Stimulated activated naive CD8-positive, alpha-beta T cell treated with anti-CD3 and anti-CD28 coated beads, Interleukin-15, Interleukin-2, amounts not matched to agents 100 ng/mL and 50 ng/mL, for 24 hours (primary cell): ENCODE results near the gene PHC1.
A peak's percentile ranks its signal among the peaks of the same experiment; 100 is the strongest.
"Not testable (repeated sequence)": the region's sequence is repeated elsewhere in the genome, so short reads cannot be mapped to it uniquely, and the experiment has no call there.

Experiments
- H3K27ac Mint-ChIP-seq: one replicate; pipeline ENCODE4 v1.8.0; 2021; ENCODE audit warnings: mild to moderate bottlenecking, mixed read lengths
- H3K27me3 Mint-ChIP-seq: one replicate; pipeline ENCODE4 v1.8.0; 2021; ENCODE audit warnings: mixed read lengths
- H3K36me3 Mint-ChIP-seq: one replicate; pipeline ENCODE4 v1.8.0; 2021; ENCODE audit warnings: low read depth, mixed read lengths
- H3K4me1 Mint-ChIP-seq: one replicate; pipeline ENCODE4 v1.8.0; 2021; ENCODE audit warnings: low read depth, mixed read lengths
- H3K4me3 Mint-ChIP-seq: one replicate; pipeline ENCODE4 v1.8.0; 2021; ENCODE audit warnings: mild to moderate bottlenecking, mixed read lengths
- H3K9me3 Mint-ChIP-seq: one replicate; pipeline ENCODE4 v1.8.0; 2021; ENCODE audit warnings: mixed read lengths

PHC1 gene

GRCh38 chr12:8922544-8922943, 8.2 kb downstream of the PHC1 start:
- H3K4me3 Mint-ChIP-seq, result no peak overlapping the region
- H3K36me3 Mint-ChIP-seq, result peaks cover 39% of the 10 kb centered on the region

GRCh38 chr12:8930655-8931323, 16.5 kb downstream of the PHC1 start:
- not testable (repeated sequence) for H3K4me1 Mint-ChIP-seq, H3K4me3 Mint-ChIP-seq, H3K27ac Mint-ChIP-seq, H3K27me3 Mint-ChIP-seq, H3K9me3 Mint-ChIP-seq
- peaks cover 25% of the 10 kb centered on the region for H3K36me3 Mint-ChIP-seq

More at GRCh38 chr12:8922544-8922943, 8.2 kb downstream of the PHC1 start:
- Mint-ChIP-seq H3K27me3 (no peaks in the 10 kb centered on the region), H3K4me1 (no peaks in the 10 kb centered on the region), H3K9me3 (no peaks in the 10 kb centered on the region), H3K27ac (no peak overlapping the region)

DNA sequence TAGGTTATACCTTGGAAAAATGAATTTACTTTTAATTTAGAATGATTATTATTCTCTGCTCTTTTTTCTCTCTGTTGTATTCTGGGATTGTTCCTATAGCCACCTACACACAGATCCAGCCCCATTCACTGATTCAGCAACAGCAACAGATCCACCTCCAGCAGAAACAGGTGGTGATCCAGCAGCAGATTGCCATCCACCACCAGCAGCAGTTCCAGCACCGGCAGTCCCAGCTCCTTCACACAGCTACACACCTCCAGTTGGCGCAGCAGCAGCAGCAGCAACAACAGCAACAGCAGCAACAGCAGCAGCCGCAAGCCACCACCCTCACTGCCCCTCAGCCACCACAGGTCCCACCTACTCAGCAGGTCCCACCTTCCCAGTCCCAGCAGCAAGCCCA, 18.2 kb downstream of the PHC1 start:
- H3K9me3 Mint-ChIP-seq, H3K4me1 Mint-ChIP-seq, H3K27ac Mint-ChIP-seq, H3K4me3 Mint-ChIP-seq, H3K27me3 Mint-ChIP-seq: not testable (repeated sequence)
- peaks cover 35% of the 10 kb centered on the region for H3K36me3 Mint-ChIP-seq

DNA sequence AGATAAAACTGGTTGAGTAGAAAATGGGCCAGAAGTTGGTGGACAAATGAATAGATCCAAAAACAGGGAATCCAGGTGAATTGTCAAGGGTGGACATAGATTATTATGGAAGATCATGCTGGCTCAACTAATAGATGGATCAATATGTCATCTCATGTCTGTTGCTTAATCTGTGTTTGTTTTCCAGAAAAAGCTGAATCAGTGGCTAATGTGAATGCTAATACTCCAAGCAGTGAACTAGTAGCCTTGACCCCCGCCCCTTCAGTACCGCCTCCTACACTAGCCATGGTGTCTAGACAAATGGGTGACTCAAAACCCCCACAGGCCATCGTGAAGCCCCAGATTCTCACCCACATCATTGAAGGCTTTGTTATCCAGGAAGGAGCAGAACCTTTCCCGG, 19.8 kb downstream of the PHC1 start:
- not testable (repeated sequence) for H3K27me3 Mint-ChIP-seq, H3K27ac Mint-ChIP-seq, H3K4me3 Mint-ChIP-seq, H3K9me3 Mint-ChIP-seq, H3K4me1 Mint-ChIP-seq
- peaks cover 42% of the 10 kb centered on the region for H3K36me3 Mint-ChIP-seq

DNA sequence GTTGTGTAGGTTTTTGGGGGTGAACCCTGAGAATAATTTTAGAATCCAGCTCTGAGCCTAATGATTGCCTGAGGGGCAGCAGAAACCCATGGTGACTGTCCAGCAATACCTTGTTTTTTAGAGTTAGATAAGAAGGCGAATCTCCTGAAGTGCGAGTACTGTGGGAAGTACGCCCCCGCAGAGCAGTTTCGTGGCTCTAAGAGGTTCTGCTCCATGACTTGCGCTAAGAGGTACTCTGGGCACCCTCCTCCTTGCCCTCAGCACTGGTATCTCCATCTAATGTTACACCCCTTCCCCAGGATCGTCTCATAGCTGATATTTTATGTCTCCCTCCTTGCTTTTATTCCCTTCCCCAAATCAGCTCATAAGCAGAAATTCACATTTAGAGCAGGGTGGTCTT, 22.4 kb downstream of the PHC1 start:
- H3K27me3 Mint-ChIP-seq, result no peaks in the 10 kb centered on the region
- H3K27ac Mint-ChIP-seq, result no peak overlapping the region
- no peaks in the 10 kb centered on the region for H3K4me1 Mint-ChIP-seq
- no peaks in the 10 kb centered on the region for H3K9me3 Mint-ChIP-seq
- peaks cover 45% of the 10 kb centered on the region for H3K36me3 Mint-ChIP-seq
- no peak overlapping the region for H3K4me3 Mint-ChIP-seq

DNA sequence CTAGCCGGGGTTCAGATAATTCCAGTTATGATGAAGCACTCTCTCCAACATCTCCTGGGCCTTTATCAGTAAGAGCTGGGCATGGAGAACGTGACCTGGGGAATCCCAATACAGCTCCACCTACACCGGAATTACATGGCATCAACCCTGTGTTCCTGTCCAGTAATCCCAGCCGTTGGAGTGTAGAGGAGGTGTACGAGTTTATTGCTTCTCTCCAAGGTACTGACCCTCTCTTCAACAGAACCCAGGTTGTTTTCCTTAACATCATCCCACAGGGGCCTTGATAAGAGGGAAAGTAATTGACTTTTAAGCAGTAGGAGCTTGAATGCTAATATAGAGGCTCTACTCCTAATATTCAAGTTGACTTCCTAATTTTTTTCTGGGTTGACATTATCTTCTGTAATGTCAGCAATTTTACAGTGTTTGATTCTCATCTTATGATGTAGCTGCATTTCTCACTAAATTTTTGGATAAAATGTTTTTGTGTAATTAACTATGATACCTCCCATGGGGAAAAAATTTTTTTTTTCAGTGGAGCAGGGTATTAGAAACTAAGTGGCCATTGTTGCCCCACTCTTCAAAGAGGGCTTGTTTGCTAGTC, 23.6 kb downstream of the PHC1 start:
- H3K4me3 Mint-ChIP-seq, H3K4me1 Mint-ChIP-seq, H3K9me3 Mint-ChIP-seq, H3K27ac Mint-ChIP-seq, H3K27me3 Mint-ChIP-seq: not testable (repeated sequence)
- H3K36me3 Mint-ChIP-seq, result peaks cover 49% of the 10 kb centered on the region

- H3K27ac Mint-ChIP-seq, result peak overlapping the region; percentile 18
- peaks cover 12% of the 10 kb centered on the region for H3K4me1 Mint-ChIP-seq
- H3K9me3 Mint-ChIP-seq, result no peaks in the 10 kb centered on the region
- no peak overlapping the region for H3K4me3 Mint-ChIP-seq
- no peaks in the 10 kb centered on the region for H3K27me3 Mint-ChIP-seq
- H3K36me3 Mint-ChIP-seq, result peaks cover 62% of the 10 kb centered on the region
Measured at GRCh38 chr12:8941691-8942478, 27.6 kb downstream of the PHC1 start.

DNA sequence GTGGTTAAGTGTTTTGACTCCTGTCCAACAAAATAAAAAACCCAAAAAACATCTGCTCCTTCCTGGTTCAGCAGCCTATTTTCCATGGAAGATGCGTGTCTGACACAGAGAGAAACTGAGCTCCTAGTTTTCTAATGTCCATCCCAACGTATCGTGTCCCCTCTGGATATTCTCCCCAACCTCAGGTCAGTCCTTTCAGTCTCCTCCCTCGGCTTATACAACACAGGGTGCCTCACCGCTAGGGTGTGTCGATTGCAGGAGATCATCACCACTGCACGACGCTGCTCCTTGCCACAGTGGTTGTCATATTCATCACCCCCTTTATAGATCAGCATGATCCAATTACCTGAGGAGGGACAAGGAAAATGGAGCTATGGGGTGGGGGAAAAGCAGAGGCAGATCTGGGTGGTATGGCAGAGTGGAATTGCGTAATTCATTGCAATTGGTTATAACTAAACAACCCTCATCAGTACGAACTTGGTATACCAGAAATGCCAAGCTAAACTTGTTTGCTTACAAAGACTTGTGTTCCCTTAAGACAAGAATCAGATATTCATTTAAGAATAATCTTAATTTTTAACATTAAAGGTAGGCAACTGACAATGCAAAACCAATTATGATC, 29.4 kb downstream of the PHC1 start:
- no peak overlapping the region for H3K4me3 Mint-ChIP-seq
- peaks cover 29% of the 10 kb centered on the region for H3K4me1 Mint-ChIP-seq
- H3K27me3 Mint-ChIP-seq, result no peaks in the 10 kb centered on the region
- H3K27ac Mint-ChIP-seq, result peak overlapping the region; percentile 50
- H3K9me3 Mint-ChIP-seq, result no peaks in the 10 kb centered on the region
- peaks cover 61% of the 10 kb centered on the region for H3K36me3 Mint-ChIP-seq

- Mint-ChIP-seq H3K4me1 (peaks cover 43% of the 10 kb centered on the region), H3K9me3 (no peaks in the 10 kb centered on the region), H3K36me3 (peaks cover 57% of the 10 kb centered on the region), H3K4me3 (peak overlapping the region; percentile 97), H3K27me3 (no peaks in the 10 kb centered on the region), H3K27ac (peak overlapping the region; percentile 73)
Measured at GRCh38 chr12:8946733-8947132, 32.4 kb downstream of the PHC1 start.

- H3K27ac Mint-ChIP-seq, result peak overlapping the region; percentile 68
- peaks cover 2% of the 10 kb centered on the region for H3K9me3 Mint-ChIP-seq
- peaks cover 53% of the 10 kb centered on the region for H3K4me1 Mint-ChIP-seq
- H3K36me3 Mint-ChIP-seq, result peaks cover 53% of the 10 kb centered on the region
- H3K27me3 Mint-ChIP-seq, result no peaks in the 10 kb centered on the region
- H3K4me3 Mint-ChIP-seq, result peak overlapping the region; percentile 97
Measured at GRCh38 chr12:8947737-8948136, 33.4 kb downstream of the PHC1 start.

GRCh38 chr12:8948701-8949341, 34.5 kb downstream of the PHC1 start:
- peaks cover 8% of the 10 kb centered on the region for H3K9me3 Mint-ChIP-seq
- no peaks in the 10 kb centered on the region for H3K27me3 Mint-ChIP-seq
- H3K36me3 Mint-ChIP-seq, result peaks cover 51% of the 10 kb centered on the region
- peak overlapping the region; percentile 97 for H3K4me3 Mint-ChIP-seq
- H3K4me1 Mint-ChIP-seq, result peaks cover 64% of the 10 kb centered on the region
- peak overlapping the region; percentile 98 for H3K27ac Mint-ChIP-seq

GRCh38 chr12:8949342-8950220, 35.3 kb downstream of the PHC1 start, which contains the start of gene M6PR:
TSS of gene M6PR (minus strand) at chr12:8949645. CDS start at chr12:8946404, 3,241 bp downstream.
- Mint-ChIP-seq H3K36me3 (peaks cover 48% of the 10 kb centered on the region), H3K4me1 (peaks cover 72% of the 10 kb centered on the region), H3K4me3 (peak within 1 kb of the TSS; percentile 97), H3K27ac (peak within 1 kb of the TSS; percentile 98), H3K27me3 (no peaks in the 10 kb centered on the region), H3K9me3 (peaks cover 8% of the 10 kb centered on the region)

DNA sequence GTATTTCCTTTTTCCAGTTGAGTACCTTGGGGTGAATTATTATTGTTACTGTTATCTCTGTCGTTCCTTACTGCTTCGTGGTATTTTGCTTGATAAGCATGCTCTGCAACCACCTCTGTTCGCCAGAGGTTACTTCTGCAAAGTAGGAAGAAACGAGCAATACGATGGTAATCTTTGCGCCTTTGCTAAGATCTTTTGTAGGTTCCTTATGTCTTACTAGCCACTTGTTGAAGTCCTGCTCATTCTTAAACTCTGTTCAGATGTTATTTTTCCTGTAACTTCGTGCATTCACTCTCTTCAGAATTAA, 35.9 kb downstream of the PHC1 start:
- Mint-ChIP-seq H3K36me3 (peaks cover 42% of the 10 kb centered on the region), H3K4me1 (peaks cover 77% of the 10 kb centered on the region), H3K4me3 (peak overlapping the region; percentile 97), H3K9me3 (peaks cover 8% of the 10 kb centered on the region), H3K27me3 (no peaks in the 10 kb centered on the region), H3K27ac (peak overlapping the region; percentile 98)
